HG02973 (cell line): ENCODE data around the gene CCDC102A.
A peak's percentile ranks its signal among the peaks of the same experiment; 100 is the strongest.

Experiments
- ATAC-seq: cut with Tn5 transposase; IDR thresholded peaks from one replicate; pipeline ENCODE4 v1.9.1; 2021; ENCODE audit warnings: moderate library complexity; ENCODE audit not compliant: unreplicated experiment

The CCDC102A gene

GRCh38 chr16:57462978-57463362 lies 73.4 kb downstream of the CCDC102A start:
- ATAC-seq, result peak; percentile 14

GRCh38 chr16:57462209-57462977 lies 74.0 kb downstream of the CCDC102A start, which contains the start of gene POLR2C:
Gene POLR2C (plus strand): TSS chr16:57462679. CDS start chr16:57462725, 46 bp downstream.
- ATAC-seq, result peak; percentile 84
